ENCODE data around the gene AMER2. TPM values are rescaled to one million over a fixed set of nuclear protein-coding genes. Genes with fewer than 3 reads are reported as not detected.

Gene AMER2
- total RNA-seq, 2 experiments from 2014 or later, result not detected

GRCh38 chr13:25112695-25113255 lies 59.3 kb downstream of the AMER2 start:
- ChIA-PET POLR2A (no interaction called here), CTCF (no interaction called here)
- no peak overlapping the region for H3K4me3 Mint-ChIP-seq
- Histone ChIP-seq H3K27ac (ENCODE audit: low read depth in 1 of 2, low read length in 2 of 2) (no peak overlapping the region), H3K36me3 (ENCODE audit: insufficient read depth, low read length) (no peaks in the 10 kb centered on the region), H3K4me3 (ENCODE audit: low read length) (no peak overlapping the region), H3K27me3 (ENCODE audit: control insufficient read depth in 1 of 2, insufficient read depth in 2 of 2, low read length in 2 of 2) (peaks cover 3 to 7% of the 10 kb centered on the region in 2 experiments), H3K4me1 (ENCODE audit: insufficient read depth, low read length) (peaks cover 3% of the 10 kb centered on the region), H3K9me3 (ENCODE audit: control insufficient read depth in 1 of 2, insufficient read depth in 1 of 2, low read length in 2 of 2) (no peaks in the 10 kb centered on the region)
- no peaks in the 10 kb centered on the region for H3K36me3 Mint-ChIP-seq (ENCODE audit: low read depth)
- intact Hi-C loops (cut with DNase I, micrococcal nuclease), result loop anchor here in 1 of 2 experiments (10.0 kb wide), 1 partner anchor 108 kb away; no protein-coding TSS in a partner anchor
- ATAC-seq (ENCODE audit: poor library complexity) (no peak), DNase-seq (no peak)
- H3K4me1 Mint-ChIP-seq (ENCODE audit: low read depth), result no peaks in the 10 kb centered on the region
- TF ChIP-seq, protein P1, sequence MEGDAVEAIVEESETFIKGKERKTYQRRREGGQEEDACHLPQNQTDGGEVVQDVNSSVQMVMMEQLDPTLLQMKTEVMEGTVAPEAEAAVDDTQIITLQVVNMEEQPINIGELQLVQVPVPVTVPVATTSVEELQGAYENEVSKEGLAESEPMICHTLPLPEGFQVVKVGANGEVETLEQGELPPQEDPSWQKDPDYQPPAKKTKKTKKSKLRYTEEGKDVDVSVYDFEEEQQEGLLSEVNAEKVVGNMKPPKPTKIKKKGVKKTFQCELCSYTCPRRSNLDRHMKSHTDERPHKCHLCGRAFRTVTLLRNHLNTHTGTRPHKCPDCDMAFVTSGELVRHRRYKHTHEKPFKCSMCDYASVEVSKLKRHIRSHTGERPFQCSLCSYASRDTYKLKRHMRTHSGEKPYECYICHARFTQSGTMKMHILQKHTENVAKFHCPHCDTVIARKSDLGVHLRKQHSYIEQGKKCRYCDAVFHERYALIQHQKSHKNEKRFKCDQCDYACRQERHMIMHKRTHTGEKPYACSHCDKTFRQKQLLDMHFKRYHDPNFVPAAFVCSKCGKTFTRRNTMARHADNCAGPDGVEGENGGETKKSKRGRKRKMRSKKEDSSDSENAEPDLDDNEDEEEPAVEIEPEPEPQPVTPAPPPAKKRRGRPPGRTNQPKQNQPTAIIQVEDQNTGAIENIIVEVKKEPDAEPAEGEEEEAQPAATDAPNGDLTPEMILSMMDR (IDR thresholded peaks at IDR 0.05), result no peak
- H3K27ac Mint-ChIP-seq, result no peak overlapping the region
- no peaks in the 10 kb centered on the region for H3K9me3 Mint-ChIP-seq
- H3K27me3 Mint-ChIP-seq, result peaks cover 36% of the 10 kb centered on the region

Other genes starting within 250 kb of the AMER2 start
- gene PABPC3, start 76.2 kb downstream of the AMER2 start, total RNA-seq, result under 1 TPM; 0.20 to 0.66 TPM
- 10 to 100 TPM; 33.3 to 34.2 TPM for gene MTMR6, start 115.2 kb upstream of the AMER2 start, total RNA-seq
- gene NUP58, start 129.3 kb upstream of the AMER2 start, total RNA-seq, result 10 to 100 TPM; 56.5 to 60.9 TPM
- under 1 TPM; 0.22 to 0.36 TPM for gene ATP8A2, start 199.7 kb upstream of the AMER2 start, total RNA-seq

All from CD4-positive, alpha-beta T cell (primary cell).